ENCODE results near the gene HRH3.

- no peak for TF ChIP-seq CTCF (IDR thresholded peaks at IDR 0.05)
- TF ChIP-seq EP300 (IDR thresholded peaks at IDR 0.05), result no peak
- TF ChIP-seq POLR2A (IDR thresholded peaks at IDR 0.05), result no peak
These were observed 43.3 kb upstream of the HRH3 start for GRCh38 chr20:62263396-62263795.

Data from ovary (tissue), 3 donors.